Peyer's patch (tissue), 4 donors: ENCODE results near the gene NT5C1A. TPM values are rescaled to one million over a fixed set of nuclear protein-coding genes. Genes with fewer than 3 reads are reported as not detected.

Experiments
- DNase-seq, 3 donors: peaks; one replicate each; pipeline ENCODE4 v3.0.0-alpha.2; 2017 to 2019
- H3K27ac ChIP-seq, 4 donors: fragments of 200-600 bp; sonication (generic); one replicate each; pipeline ENCODE4 v1.5.1; 2016 to 2019
- H3K27me3 ChIP-seq, 2 donors: fragments of 200-600 bp; sonication (generic); one replicate each; pipeline ENCODE4 v1.5.1; 2019
- H3K36me3 ChIP-seq, 3 donors: fragments of 200-600 bp; sonication (generic); one replicate each; pipeline ENCODE4 v1.5.1; 2016 to 2019
- H3K4me1 ChIP-seq, 4 donors: fragments of 200-600 bp; sonication (generic); one replicate each; pipeline ENCODE4 v1.5.1; 2016 to 2019
- H3K4me3 ChIP-seq, 4 donors: fragments of 200-600 bp; sonication (generic); 1 replicate in 3 of 4; 2 replicates in 1 of 4; pipeline ENCODE4 v1.5.1; 2016 to 2019; ENCODE audit warnings: mild to moderate bottlenecking in 1 of 4
- H3K9me3 ChIP-seq, 4 donors: fragments of 200-600 bp; sonication (generic); one replicate each; pipeline ENCODE4 v1.5.1; 2016 to 2019; ENCODE audit warnings: mild to moderate bottlenecking in 1 of 4
- CTCF ChIP-seq, 6 experiments: fragments of 450-650 bp in 4 of 6; fragments of 200-600 bp in 2 of 6; sonication (generic) in 1 of 6; IDR thresholded peaks; one replicate each; pipeline ENCODE4 v1.5.1; 2017 to 2019; ENCODE audit warnings: antibody characterized with exemption in 6 of 6, mild to moderate bottlenecking in 3 of 6, moderate library complexity in 1 of 6
- POLR2A ChIP-seq, 2 donors: fragments of 450-650 bp; IDR thresholded peaks; one replicate each; pipeline ENCODE4 v1.5.1; 2017; ENCODE audit warnings: antibody characterized with exemption in 2 of 2, mild to moderate bottlenecking in 2 of 2, moderate library complexity in 2 of 2
- total RNA-seq, 4 donors: library from RNA; depleted of rRNA; stranded (reverse); fragments of >200 nt; gene quantifications; one replicate each; pipeline ENCODE4 v1.1.0, GENCODE V29; 2016

NT5C1A gene
- total RNA-seq = not detected

- DNase-seq = no peak
- TF ChIP-seq CTCF (IDR thresholded peaks at IDR 0.05) (no peak), POLR2A (IDR thresholded peaks at IDR 0.05) (no peak)
- H3K36me3 ChIP-seq = no peaks in the 10 kb centered on the region
- H3K27ac ChIP-seq = peak within 1 kb of the TSS in 1 of 4 donors; percentile 3
- H3K27me3 ChIP-seq = peaks cover 0 to 15% of the 10 kb centered on the region in 2 donors
- peaks cover 0 to 13% (median 4%) of the 10 kb centered on the region in 4 donors for H3K4me1 ChIP-seq
- no peaks in the 10 kb centered on the region for H3K9me3 ChIP-seq
- peak within 1 kb of the TSS; percentile 15 to 46 (median 41) for H3K4me3 ChIP-seq
Observed at GRCh38 chr1:39671793-39672550, at the start of gene NT5C1A. Gene NT5C1A (minus strand): TSS chr1:39672107. CDS start chr1:39672038, 69 bp downstream.

GRCh38 chr1:39721664-39722063 lies 49.8 kb upstream of the NT5C1A start:
- Histone ChIP-seq H3K9me3 (no peaks in the 10 kb centered on the region), H3K27me3 (no peaks in the 10 kb centered on the region), H3K4me1 (no peaks in the 10 kb centered on the region), H3K36me3 (no peaks in the 10 kb centered on the region), H3K4me3 (no peak overlapping the region), H3K27ac (no peak overlapping the region)
- TF ChIP-seq POLR2A (IDR thresholded peaks at IDR 0.05) (no peak), CTCF (IDR thresholded peaks at IDR 0.05) (no peak)
- DNase-seq = no peak

- H3K36me3 ChIP-seq = no peaks in the 10 kb centered on the region
- no peak overlapping the region for H3K4me3 ChIP-seq
- no peaks in the 10 kb centered on the region for H3K4me1 ChIP-seq
- H3K27me3 ChIP-seq = no peaks in the 10 kb centered on the region
- TF ChIP-seq POLR2A (IDR thresholded peaks at IDR 0.05) = no peak
- TF ChIP-seq CTCF (IDR thresholded peaks at IDR 0.05) = peak; percentile 46 to 88 (median 82)
- no peak overlapping the region for H3K27ac ChIP-seq
- DNase-seq = no peak
- H3K9me3 ChIP-seq = no peaks in the 10 kb centered on the region
Observed at GRCh38 chr1:39720094-39720999, 48.4 kb upstream of the NT5C1A start.

GRCh38 chr1:39717809-39718208 lies 45.9 kb upstream of the NT5C1A start:
- no peaks in the 10 kb centered on the region for H3K4me1 ChIP-seq
- no peaks in the 10 kb centered on the region for H3K9me3 ChIP-seq
- H3K4me3 ChIP-seq = no peak overlapping the region
- H3K36me3 ChIP-seq = no peaks in the 10 kb centered on the region
- no peaks in the 10 kb centered on the region for H3K27me3 ChIP-seq
- TF ChIP-seq CTCF (IDR thresholded peaks at IDR 0.05) = no peak
- TF ChIP-seq POLR2A (IDR thresholded peaks at IDR 0.05) = no peak
- H3K27ac ChIP-seq = no peak overlapping the region
- no peak for DNase-seq

- H3K27ac ChIP-seq = no peak overlapping the region
- H3K4me3 ChIP-seq = no peak overlapping the region
- H3K4me1 ChIP-seq = no peaks in the 10 kb centered on the region
- H3K27me3 ChIP-seq = no peaks in the 10 kb centered on the region
- no peaks in the 10 kb centered on the region for H3K9me3 ChIP-seq
- TF ChIP-seq POLR2A (IDR thresholded peaks at IDR 0.05) = no peak
- TF ChIP-seq CTCF (IDR thresholded peaks at IDR 0.05) = no peak
- no peak for DNase-seq
- H3K36me3 ChIP-seq = no peaks in the 10 kb centered on the region
Observed at GRCh38 chr1:39713557-39713956, 41.6 kb upstream of the NT5C1A start.
